Osteocyte (in vitro differentiated cells): ENCODE data around the gene ERGIC1. TPM values are rescaled to one million over a fixed set of nuclear protein-coding genes. Genes with fewer than 3 reads are reported as not detected.

Experiments
- DNase-seq: peaks from one replicate; pipeline ENCODE4 v3.0.0; 2021; ENCODE audit warnings: mixed read lengths; ENCODE audit not compliant: unreplicated experiment; ENCODE audit errors: extremely low spot score
- H3K27ac Mint-ChIP-seq: one replicate; pipeline ENCODE4 v1.8.0; 2021; ENCODE audit warnings: mild to moderate bottlenecking, mixed read lengths; ENCODE audit not compliant: unreplicated experiment
- H3K27me3 Mint-ChIP-seq: one replicate; pipeline ENCODE4 v1.8.0; 2021; ENCODE audit warnings: mixed read lengths; ENCODE audit not compliant: unreplicated experiment
- H3K36me3 Mint-ChIP-seq: one replicate; pipeline ENCODE4 v1.8.0; 2021; ENCODE audit warnings: mixed read lengths; ENCODE audit not compliant: unreplicated experiment
- H3K4me1 Mint-ChIP-seq: one replicate; pipeline ENCODE4 v1.8.0; 2021; ENCODE audit warnings: mixed read lengths; ENCODE audit not compliant: unreplicated experiment
- H3K4me3 Mint-ChIP-seq: one replicate; pipeline ENCODE4 v1.8.0; 2021; ENCODE audit warnings: mild to moderate bottlenecking, moderate library complexity, mixed read lengths; ENCODE audit not compliant: unreplicated experiment
- H3K9me3 Mint-ChIP-seq: one replicate; pipeline ENCODE4 v1.8.0; 2021; ENCODE audit warnings: mixed read lengths; ENCODE audit not compliant: unreplicated experiment
- CTCF ChIP-seq: fragments of 200-600 bp; sonication (generic); IDR thresholded peaks from 2 replicates; pipeline ENCODE4 v1.5.0; 2021; ENCODE audit warnings: antibody characterized with exemption, mild to moderate bottlenecking, moderate library complexity
- total RNA-seq: library from RNA; stranded (reverse); gene quantifications from 2 replicates; pipeline ENCODE4 v1.2.1, GENCODE V29; 2021

ERGIC1 gene
- total RNA-seq, 1 donor from 2014 or later = 174 TPM

DNA sequence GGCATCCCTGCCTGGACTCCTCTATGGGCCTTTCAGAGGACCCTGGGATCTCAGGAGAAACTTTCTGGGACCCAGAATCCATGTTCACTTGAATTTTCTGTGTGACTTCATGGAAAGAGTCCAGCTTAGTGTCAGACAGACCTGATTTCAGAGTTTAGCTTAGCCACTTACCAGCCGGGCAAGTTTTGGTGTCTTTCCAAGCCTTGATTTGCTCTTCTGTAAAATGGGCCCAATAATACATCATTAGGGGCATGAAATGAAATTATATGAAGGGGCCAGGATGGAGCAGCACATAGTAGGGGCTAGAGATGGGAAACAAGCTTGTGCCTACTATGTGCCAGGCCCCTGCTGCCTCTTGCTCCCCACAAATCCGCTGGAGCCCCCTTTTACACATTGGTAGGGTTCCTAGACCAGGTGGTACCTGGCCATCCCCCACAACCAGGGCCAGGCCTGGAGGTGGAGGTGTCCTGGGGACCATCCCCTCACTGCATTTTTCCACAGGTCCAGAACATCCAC is 92.0 kb downstream of the ERGIC1 start:
- DNase-seq = no peak
- Mint-ChIP-seq H3K36me3 (peaks cover 25% of the 10 kb centered on the region), H3K27ac (no peak overlapping the region), H3K9me3 (no peaks in the 10 kb centered on the region), H3K4me1 (peaks cover 8% of the 10 kb centered on the region), H3K4me3 (no peak overlapping the region), H3K27me3 (no peaks in the 10 kb centered on the region)
- no peak for TF ChIP-seq CTCF

DNA sequence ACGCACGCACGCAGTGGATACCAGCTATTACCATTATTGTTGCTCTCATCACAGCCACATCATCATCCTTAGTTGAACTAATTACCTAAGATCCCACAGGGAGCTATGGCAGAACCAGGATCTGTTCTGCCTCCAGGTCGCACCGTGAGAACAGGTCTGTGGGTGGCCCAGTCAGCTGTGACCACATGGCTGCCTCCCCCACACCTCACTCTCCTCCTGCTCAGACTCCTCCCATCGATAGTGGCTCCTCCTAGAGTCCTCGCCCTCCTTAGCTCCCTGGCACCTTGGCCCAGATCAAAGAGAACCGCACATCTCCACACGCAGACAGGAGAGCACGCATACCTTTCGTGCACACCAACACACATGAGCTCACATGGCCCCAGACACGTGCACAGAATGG is 92.7 kb downstream of the ERGIC1 start:
- H3K9me3 Mint-ChIP-seq = no peaks in the 10 kb centered on the region

GRCh38 chr5:172929371-172929838 is 95.4 kb downstream of the ERGIC1 start:
- Mint-ChIP-seq H3K27me3 (no peaks in the 10 kb centered on the region), H3K9me3 (no peaks in the 10 kb centered on the region), H3K36me3 (peaks cover 23% of the 10 kb centered on the region), H3K4me3 (no peak overlapping the region), H3K4me1 (peaks cover 21% of the 10 kb centered on the region), H3K27ac (peak overlapping the region; percentile 45)
- no peak for TF ChIP-seq CTCF
- no peak for DNase-seq

More for the DNA sequence above, 92.7 kb downstream of the ERGIC1 start:
- no peaks in the 10 kb centered on the region for H3K27me3 Mint-ChIP-seq
- H3K36me3 Mint-ChIP-seq = peaks cover 25% of the 10 kb centered on the region
- no peak for DNase-seq
- H3K4me3 Mint-ChIP-seq = no peak overlapping the region
- no peak overlapping the region for H3K27ac Mint-ChIP-seq
- TF ChIP-seq CTCF = no peak
- peaks cover 14% of the 10 kb centered on the region for H3K4me1 Mint-ChIP-seq

DNA sequence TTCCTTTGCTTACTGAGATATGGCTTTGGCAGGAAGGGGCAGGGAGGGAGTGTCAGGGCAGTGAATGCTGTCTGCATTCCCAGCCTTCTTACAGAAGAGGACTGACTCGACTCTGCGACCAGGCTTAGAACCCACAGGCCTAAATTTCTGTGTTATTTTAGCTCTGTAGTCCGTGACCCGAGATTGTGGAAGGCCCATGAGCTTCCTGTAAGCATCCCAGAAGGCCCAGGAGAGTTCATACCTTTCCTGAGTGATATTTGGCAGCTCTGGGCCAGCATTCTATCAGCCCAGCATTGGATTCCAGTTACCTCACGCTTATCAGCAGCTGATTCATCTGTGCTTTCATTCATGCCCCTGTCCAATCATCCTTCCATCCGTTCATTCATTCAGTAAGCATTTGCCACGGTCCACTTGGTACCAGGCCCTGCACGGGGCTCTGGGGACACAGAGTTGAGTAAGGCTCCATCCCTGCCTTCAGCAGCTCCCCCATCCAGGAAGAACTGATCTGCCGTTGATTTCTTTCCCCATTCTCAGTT is 97.0 kb downstream of the ERGIC1 start:
- H3K9me3 Mint-ChIP-seq = no peaks in the 10 kb centered on the region
- peaks cover 21% of the 10 kb centered on the region for H3K4me1 Mint-ChIP-seq
- no peak for DNase-seq
- H3K27me3 Mint-ChIP-seq = no peaks in the 10 kb centered on the region
- H3K4me3 Mint-ChIP-seq = no peak overlapping the region
- H3K36me3 Mint-ChIP-seq = peaks cover 24% of the 10 kb centered on the region
- peak overlapping the region; percentile 81 for H3K27ac Mint-ChIP-seq
- no peak for TF ChIP-seq CTCF

GRCh38 chr5:172932313-172933017 is 98.4 kb downstream of the ERGIC1 start:
- H3K27me3 Mint-ChIP-seq = no peaks in the 10 kb centered on the region
- DNase-seq = peak; percentile 90
- peak; percentile 99 for TF ChIP-seq CTCF
- H3K4me3 Mint-ChIP-seq = peak overlapping the region; percentile 12
- peak overlapping the region; percentile 81 for H3K27ac Mint-ChIP-seq
- peaks cover 26% of the 10 kb centered on the region for H3K36me3 Mint-ChIP-seq
- H3K4me1 Mint-ChIP-seq = peaks cover 21% of the 10 kb centered on the region
- H3K9me3 Mint-ChIP-seq = no peaks in the 10 kb centered on the region
